ENCODE measurements around the gene MRPL14. TPM values are rescaled to one million over a fixed set of nuclear protein-coding genes. Genes with fewer than 3 reads are reported as not detected.

The MRPL14 gene
- total and polyA plus RNA-seq, 9 of the 15 experiments (the other 6 are each of a cell fraction or from before 2014, with no cell fraction given), result 126 to 424 (median 165) TPM

GRCh38 chr6:44073612-44074438 lies 53.4 kb downstream of the MRPL14 start (continued):
- no peak for TF ChIP-seq RREB1 (CRISPR knock-in tag; IDR thresholded peaks at IDR 0.05)
- TF ChIP-seq ZBED1 (IDR thresholded peaks at IDR 0.05), result no peak
- TF ChIP-seq NONO (IDR thresholded peaks at IDR 0.05; ENCODE audit: low read depth in 2 of 2, low read length in 1 of 2), result no peak
- peak; percentile 33; the same call in 1 of the 2 replicates for TF ChIP-seq POLR2G (IDR thresholded peaks at IDR 0.05; ENCODE audit: low read depth, low read length)
- no peak for TF ChIP-seq MLX (CRISPR knock-in tag; conservative IDR thresholded peaks at IDR 0.05)
- 0 out of 2 replicates have a peak, but pooled peaks have one; percentile 23 for TF ChIP-seq ETV1 (tag; conservative IDR thresholded peaks at IDR 0.05; ENCODE audit: low read depth)
- no peak for TF ChIP-seq ZNF274 (IDR thresholded peaks at IDR 0.05; ENCODE audit: borderline replicate concordance, low read depth, low read length)
- TF ChIP-seq HDAC3 (IDR thresholded peaks at IDR 0.05; ENCODE audit: borderline replicate concordance, partially characterized antibody), result no peak
- TF ChIP-seq NFRKB (IDR thresholded peaks at IDR 0.05; ENCODE audit: low read depth), result peak; percentile 93
- no peak for TF ChIP-seq MNT (conservative IDR thresholded peaks at IDR 0.05)
- no peak for TF ChIP-seq NEUROD1 (IDR thresholded peaks at IDR 0.05; ENCODE audit: borderline replicate concordance, low read depth, low read length, partially characterized antibody)
- no peak for TF ChIP-seq HNRNPUL1 (IDR thresholded peaks at IDR 0.05; ENCODE audit: low read length)
- TF ChIP-seq ZKSCAN8 (CRISPR knock-in tag; IDR thresholded peaks at IDR 0.05), result no peak
- peak in 1 of 2 experiments; percentile 53; a peak in 1 of 4 replicates for TF ChIP-seq KDM1A (IDR thresholded peaks at IDR 0.05)
- TF ChIP-seq SNAPC5 (CRISPR knock-in tag; IDR thresholded peaks at IDR 0.05), result no peak
- no peak for TF ChIP-seq FIP1L1 (IDR thresholded peaks at IDR 0.05; ENCODE audit: low read depth, low read length, poor library complexity, severe bottlenecking)
- no peak for TF ChIP-seq SOX6 (IDR thresholded peaks at IDR 0.05)
- TF ChIP-seq MYBL2 (IDR thresholded peaks at IDR 0.05; ENCODE audit: low read depth), result no peak
- no peak for TF ChIP-seq MYBL2 (CRISPR knock-in tag; IDR thresholded peaks at IDR 0.05; ENCODE audit: borderline replicate concordance)
- no peak for TF ChIP-seq ZNF347 (CRISPR knock-in tag; IDR thresholded peaks at IDR 0.05; ENCODE audit: low read depth)

Data from K562 (cell line).